BJ (cell line): Measurements from ENCODE around the gene NUDT7. TPM values are rescaled to one million over a fixed set of nuclear protein-coding genes. Genes with fewer than 3 reads are reported as not detected.

Experiments
- CTCF ChIA-PET: fragments of 350-600 bp; formaldehyde crosslinking; extraction: SDS; loops from one replicate; lab custom pipeline; 2021; ENCODE audit warnings: antibody characterized with exemption, inconsistent platforms; lab: Yijun Ruan, JAX
- POLR2A ChIA-PET: fragments of 300-600 bp; sonication (Branson Sonifier 250); formaldehyde crosslinking; extraction: SDS; loops from one replicate; lab custom pipeline; 2021; ENCODE audit warnings: antibody characterized with exemption; lab: Charles Lee
- DNase-seq: peaks from one replicate; pipeline ENCODE4 v3.0.0-alpha.2; 2011; ENCODE audit warnings: low read depth
- H3K27me3 ChIP-seq: 2 replicates; pipeline ENCODE4 v1.6.0; 2011; ENCODE audit warnings: low read length; ENCODE audit not compliant: control insufficient read depth, insufficient read depth
- H3K36me3 ChIP-seq: 2 replicates; pipeline ENCODE4 v1.5.1; 2011; ENCODE audit warnings: low read length; ENCODE audit not compliant: control insufficient read depth, insufficient read depth
- H3K4me3 ChIP-seq: 2 replicates; pipeline ENCODE4 v1.5.1; 2011; ENCODE audit warnings: low read depth, mild to moderate bottlenecking, control low read depth, low read length
- polyA plus RNA-seq: library from polyadenylated mRNA; depleted of rRNA; stranded (reverse); fragments of >200 nt; gene quantifications from 2 replicates; pipeline ENCODE4 v1.2.3, GENCODE V29; 2011
- TF ChIP-seq, protein P1 (sequence below): IDR thresholded peaks from 2 replicates; pipeline ENCODE4 v1.5.1; 2011; ENCODE audit warnings: low read depth, mild to moderate bottlenecking, control low read depth, inconsistent platforms, low read length, moderate library complexity; ENCODE audit not compliant: insufficient read depth

Gene NUDT7
- polyA plus RNA-seq, 1 experiment, result 3.9 TPM

DNA sequence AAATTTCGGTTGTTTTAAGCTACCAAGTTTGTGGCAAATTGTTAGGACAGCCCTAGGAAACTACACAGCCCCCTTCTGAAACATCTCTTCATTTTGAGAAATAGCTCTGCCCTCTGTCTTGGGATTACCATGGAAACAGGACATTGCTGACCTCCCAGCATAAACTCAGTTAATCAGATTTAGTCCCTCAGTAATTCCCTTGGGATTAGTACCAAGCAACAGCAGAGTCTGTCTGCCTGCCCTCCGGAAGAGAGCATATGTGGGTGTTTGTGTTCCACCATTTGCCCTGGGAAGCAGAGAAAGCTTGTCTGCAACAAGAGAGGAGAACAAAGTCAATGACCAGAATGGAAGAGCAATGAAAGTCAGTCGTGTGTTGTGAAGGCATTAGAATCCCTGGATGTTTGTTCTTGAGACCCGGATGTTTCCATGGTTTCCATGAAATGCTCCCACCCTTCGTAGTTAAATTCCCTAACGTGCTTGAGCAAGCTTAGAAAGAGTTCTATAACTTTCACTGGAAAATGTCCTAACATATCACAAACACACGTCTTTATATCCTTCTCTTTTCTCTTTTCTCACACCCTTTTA, 26.2 kb downstream of the NUDT7 start:
- CTCF ChIA-PET, result no interaction called here

GRCh38 chr16:77749415-77749814, 27.1 kb downstream of the NUDT7 start:
- Histone ChIP-seq H3K27me3 (no peaks in the 10 kb centered on the region), H3K4me3 (no peak overlapping the region), H3K36me3 (no peaks in the 10 kb centered on the region)
- CTCF ChIA-PET, result no interaction called here
- POLR2A ChIA-PET, result no interaction called here
- TF ChIP-seq, protein P1, sequence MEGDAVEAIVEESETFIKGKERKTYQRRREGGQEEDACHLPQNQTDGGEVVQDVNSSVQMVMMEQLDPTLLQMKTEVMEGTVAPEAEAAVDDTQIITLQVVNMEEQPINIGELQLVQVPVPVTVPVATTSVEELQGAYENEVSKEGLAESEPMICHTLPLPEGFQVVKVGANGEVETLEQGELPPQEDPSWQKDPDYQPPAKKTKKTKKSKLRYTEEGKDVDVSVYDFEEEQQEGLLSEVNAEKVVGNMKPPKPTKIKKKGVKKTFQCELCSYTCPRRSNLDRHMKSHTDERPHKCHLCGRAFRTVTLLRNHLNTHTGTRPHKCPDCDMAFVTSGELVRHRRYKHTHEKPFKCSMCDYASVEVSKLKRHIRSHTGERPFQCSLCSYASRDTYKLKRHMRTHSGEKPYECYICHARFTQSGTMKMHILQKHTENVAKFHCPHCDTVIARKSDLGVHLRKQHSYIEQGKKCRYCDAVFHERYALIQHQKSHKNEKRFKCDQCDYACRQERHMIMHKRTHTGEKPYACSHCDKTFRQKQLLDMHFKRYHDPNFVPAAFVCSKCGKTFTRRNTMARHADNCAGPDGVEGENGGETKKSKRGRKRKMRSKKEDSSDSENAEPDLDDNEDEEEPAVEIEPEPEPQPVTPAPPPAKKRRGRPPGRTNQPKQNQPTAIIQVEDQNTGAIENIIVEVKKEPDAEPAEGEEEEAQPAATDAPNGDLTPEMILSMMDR, result no peak
- no peak for DNase-seq

More for the DNA sequence above, 26.2 kb downstream of the NUDT7 start:
- H3K4me3 ChIP-seq, result no peak overlapping the region
- TF ChIP-seq, protein P1, result no peak
- POLR2A ChIA-PET, result no interaction called here
- no peak for DNase-seq
- no peaks in the 10 kb centered on the region for H3K36me3 ChIP-seq
- H3K27me3 ChIP-seq, result no peaks in the 10 kb centered on the region

GRCh38 chr16:77758046-77758445, 35.7 kb downstream of the NUDT7 start:
- H3K27me3 ChIP-seq, result no peaks in the 10 kb centered on the region
- H3K4me3 ChIP-seq, result no peak overlapping the region
- no peaks in the 10 kb centered on the region for H3K36me3 ChIP-seq
- TF ChIP-seq, protein P1, result no peak
- CTCF ChIA-PET, result no interaction called here
- no peak for DNase-seq
- POLR2A ChIA-PET, result no interaction called here

- Histone ChIP-seq H3K36me3 (no peaks in the 10 kb centered on the region), H3K27me3 (no peaks in the 10 kb centered on the region), H3K4me3 (no peak overlapping the region)
- ChIA-PET POLR2A (no interaction called here), CTCF (no interaction called here)
- TF ChIP-seq, protein P1, result no peak
- no peak for DNase-seq
Observed at GRCh38 chr16:77758508-77758907, 36.2 kb downstream of the NUDT7 start.

- CTCF ChIA-PET, result no interaction called here
- H3K36me3 ChIP-seq, result no peaks in the 10 kb centered on the region
- H3K27me3 ChIP-seq, result no peaks in the 10 kb centered on the region
- DNase-seq, result no peak
- TF ChIP-seq, protein P1, result no peak
- no peak overlapping the region for H3K4me3 ChIP-seq
- POLR2A ChIA-PET, result no interaction called here
Observed at GRCh38 chr16:77759201-77759600, 36.9 kb downstream of the NUDT7 start.
